NCI-H345 (cell line): ENCODE measurements around the gene LIPM.

ENCODE experiments used
- DNase-seq: peaks from one replicate; lab custom pipeline; 2025; lab: John Stamatoyannopoulos, UW

LIPM gene, protein sequence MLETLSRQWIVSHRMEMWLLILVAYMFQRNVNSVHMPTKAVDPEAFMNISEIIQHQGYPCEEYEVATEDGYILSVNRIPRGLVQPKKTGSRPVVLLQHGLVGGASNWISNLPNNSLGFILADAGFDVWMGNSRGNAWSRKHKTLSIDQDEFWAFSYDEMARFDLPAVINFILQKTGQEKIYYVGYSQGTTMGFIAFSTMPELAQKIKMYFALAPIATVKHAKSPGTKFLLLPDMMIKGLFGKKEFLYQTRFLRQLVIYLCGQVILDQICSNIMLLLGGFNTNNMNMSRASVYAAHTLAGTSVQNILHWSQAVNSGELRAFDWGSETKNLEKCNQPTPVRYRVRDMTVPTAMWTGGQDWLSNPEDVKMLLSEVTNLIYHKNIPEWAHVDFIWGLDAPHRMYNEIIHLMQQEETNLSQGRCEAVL

DNA sequence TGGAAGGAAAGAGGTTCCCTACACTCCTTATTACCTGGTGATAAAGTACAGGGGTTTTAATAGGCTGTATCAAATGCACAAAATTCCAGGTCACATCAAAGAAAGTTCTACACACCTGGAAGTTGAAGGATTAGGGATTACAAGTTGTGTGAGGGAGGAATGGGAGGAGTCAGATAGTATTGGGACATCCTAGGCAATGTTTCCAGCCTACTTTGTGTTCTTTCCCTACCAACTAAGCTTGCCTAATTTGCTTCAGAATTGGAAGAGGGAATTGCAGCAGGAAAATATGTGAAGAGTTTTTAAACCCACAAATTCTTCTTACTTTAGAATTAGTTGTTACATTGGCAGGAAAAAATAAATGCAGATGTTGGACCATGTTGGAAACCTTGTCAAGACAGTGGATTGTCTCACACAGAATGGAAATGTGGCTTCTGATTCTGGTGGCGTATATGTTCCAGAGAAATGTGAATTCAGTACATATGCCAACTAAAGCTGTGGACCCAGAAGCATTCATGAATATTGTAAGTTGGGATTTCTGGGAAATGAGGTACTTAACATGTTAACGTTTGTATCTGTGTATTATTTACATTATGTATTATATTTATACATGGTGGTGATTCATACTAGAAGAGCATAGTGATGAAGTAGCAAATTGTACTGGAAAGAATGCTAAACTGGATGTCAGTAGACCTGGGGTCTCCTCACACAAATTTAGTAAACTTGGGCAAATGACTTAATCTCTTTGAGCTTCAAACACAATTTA is at the start of gene LIPM:
LIPM (plus strand) TSS at position 208 of the 763 bp plus-strand sequence; CDS start at position 375, 167 bp downstream.
- DNase-seq: no peak

DNA sequence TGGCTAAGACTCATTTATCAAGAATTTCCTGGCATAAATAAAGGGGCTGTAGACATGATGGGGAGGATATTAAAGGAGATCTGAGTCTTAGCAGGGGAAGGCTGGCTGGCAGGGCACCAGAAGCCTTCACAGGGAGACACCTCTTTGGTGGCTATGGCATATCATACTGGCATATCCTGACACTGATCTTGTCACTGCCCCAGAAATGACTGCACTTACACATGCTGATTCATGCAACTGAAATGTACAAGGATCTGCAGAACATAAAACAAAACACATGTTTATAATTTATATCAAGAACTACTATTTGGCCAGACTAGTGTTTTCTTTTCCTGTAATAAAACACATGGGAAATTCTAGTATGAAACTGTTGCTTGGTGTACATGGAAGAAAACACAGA is 48.2 kb upstream of the LIPM start:
- no peak for DNase-seq

DNA sequence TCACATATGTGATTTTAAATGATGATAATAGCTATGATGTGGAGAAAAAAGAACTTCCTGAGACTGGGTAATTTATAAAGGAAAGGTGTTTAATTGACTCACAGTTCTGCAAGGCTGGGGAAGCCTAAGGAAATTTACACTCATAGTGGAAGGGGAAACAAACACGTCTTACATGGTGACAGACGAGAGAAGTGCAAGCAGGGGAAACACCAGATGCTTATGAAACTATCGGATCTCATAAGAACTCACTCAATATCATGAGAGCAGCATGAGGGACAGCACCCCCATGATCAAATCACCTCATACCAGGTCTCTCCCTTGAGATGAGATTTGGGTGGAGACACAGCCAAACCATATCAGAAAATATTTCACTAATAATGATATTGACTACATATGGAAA is 46.8 kb upstream of the LIPM start:
- DNase-seq: no peak

DNA sequence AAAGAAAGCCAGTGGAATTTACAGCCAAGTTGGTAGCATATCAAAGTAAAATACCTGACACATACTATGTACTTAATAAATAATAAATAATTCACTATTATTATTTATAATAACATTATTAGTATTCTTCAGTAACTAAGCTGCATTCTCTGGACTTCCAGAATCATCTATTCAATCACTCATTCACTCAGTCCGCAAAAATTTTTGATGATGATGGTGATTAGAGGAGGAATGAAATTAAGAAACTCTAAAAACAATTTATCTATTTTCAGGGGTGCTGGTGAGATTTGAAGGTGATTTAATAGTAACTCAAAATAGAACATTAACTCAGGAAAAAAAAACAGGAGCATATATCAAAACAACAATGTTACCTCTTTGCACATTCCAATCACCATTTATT is 45.9 kb upstream of the LIPM start:
- no peak for DNase-seq

DNA sequence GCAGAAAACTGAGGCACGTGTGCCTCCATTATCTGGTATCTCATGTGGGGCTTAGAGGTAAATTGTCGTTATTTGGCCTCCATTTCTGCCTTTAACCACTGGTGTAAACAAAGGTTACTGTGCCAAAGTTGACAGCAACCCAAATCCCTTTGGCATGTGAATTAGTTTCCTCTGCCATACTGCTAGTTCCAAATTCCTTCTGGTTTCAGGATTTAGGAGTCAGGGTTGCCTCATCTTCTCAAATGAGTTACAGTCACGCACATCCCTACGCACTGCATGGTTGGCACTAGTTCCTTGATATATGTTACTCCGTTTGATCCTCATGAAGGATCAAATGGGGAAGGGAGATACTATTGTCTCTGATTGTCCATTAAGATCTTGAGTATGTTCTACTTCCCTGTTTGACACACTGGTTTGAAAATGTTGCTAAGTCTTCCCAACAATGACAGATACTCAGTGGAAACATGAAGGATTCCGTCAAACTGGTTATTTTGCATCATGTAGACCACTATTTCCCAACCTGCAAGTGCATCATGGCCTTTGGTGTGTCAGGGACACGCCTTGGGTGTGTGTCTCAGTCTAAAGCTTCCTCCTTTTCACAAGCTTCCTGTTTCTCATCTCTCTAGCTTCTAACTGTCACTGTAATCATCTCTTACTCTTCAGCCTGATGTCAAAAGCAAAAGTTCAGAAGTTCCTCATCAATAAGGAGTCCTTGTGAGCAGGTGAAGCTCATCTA is 43.0 kb upstream of the LIPM start, which contains the start of gene LIPN:
LIPN (plus strand) TSS at position 655 of the 736 bp plus-strand sequence. CDS start 1,386 bp downstream, outside the sequence.
- DNase-seq: no peak

DNA sequence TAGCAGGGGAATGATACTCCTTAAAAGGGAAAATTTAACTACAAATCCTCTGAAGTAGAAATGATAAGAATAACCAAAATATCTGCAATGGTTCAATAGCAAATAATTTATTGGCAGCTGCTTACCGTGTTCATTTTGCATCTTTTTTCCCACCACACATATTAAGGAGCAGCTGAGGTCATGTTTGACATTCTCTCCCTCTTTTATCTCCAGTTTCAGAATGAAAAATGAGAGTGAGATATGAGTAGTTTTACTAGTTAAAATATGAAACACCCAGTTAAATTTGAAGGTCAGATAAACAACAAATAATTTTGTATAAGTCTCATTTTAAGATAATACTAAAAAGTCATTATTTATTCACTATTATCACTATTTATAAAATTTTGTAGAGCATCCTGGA is 39.6 kb upstream of the LIPM start:
- DNase-seq: no peak

DNA sequence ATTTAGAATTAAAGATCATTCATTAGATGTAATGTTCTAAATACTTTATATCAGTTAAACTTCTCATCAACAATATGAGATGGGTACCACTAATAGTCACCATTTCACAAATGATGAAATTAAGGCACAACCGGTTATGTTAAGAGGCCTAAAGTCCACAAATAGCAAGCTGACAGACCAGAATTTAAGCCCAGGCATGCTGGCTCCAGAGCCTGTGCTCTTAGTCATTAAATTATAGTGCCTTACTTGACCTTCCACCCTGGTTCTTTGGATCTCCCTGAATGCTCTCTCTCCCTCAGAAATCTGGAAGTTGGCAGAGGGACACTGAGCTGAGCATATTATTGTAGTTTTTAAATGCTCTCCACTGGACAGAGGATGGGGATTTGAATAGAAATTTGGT is 39.1 kb upstream of the LIPM start:
- DNase-seq: no peak

DNA sequence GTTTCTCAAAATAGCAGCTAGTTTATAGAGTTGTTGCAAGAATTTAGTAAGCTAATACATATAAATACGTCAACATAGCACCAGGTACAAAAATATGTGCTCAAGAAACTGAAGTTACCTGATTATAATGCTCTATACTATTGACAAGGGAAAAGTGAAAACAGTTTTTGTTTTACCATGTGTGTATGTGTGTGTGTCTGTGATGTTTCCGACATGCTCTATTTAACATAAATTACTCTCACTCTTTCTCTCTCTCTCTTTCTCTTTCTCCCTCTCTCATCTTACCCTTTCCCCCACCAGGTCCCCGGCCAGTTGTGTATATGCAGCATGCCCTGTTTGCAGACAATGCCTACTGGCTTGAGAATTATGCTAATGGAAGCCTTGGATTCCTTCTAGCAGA is 38.4 kb upstream of the LIPM start:
- no peak for DNase-seq

DNA sequence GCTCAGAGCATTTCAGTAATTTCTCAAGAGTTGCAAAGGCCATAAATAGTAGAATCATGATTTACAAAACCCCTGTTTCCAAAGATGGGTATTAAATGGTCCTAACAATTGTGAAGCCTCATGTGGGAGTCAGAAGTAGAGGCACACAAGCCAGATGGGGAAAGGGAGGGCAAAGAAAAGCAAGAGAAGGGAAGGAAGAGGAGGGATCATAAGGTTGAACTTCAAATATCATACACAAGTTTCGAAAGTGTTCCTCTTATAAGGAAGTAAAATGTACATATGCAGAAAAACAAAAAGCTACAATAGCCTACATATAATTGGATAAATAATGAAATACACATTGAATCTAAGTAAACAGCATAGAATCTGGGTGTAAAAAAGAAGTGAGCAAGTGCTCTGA is 36.7 kb upstream of the LIPM start:
- no peak for DNase-seq

DNA sequence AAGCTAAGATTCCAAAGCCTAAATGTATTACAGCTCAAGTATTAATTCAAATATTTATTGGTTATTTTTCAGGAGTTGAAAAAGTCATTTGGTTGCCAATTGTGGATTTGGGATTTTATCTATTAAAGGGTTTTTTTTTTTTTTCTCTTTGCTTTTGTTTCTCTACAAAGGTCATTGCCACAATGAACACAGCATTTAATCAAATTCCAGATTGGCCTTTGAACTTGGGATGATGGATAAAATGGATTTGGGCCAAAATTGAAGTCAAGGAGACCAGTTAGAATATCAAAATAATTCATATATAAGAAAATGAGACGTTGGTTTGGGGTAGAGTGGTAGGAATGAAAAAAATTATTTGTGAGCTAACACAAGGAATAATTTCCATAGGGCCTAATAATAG is 33.1 kb upstream of the LIPM start:
- DNase-seq: no peak

DNA sequence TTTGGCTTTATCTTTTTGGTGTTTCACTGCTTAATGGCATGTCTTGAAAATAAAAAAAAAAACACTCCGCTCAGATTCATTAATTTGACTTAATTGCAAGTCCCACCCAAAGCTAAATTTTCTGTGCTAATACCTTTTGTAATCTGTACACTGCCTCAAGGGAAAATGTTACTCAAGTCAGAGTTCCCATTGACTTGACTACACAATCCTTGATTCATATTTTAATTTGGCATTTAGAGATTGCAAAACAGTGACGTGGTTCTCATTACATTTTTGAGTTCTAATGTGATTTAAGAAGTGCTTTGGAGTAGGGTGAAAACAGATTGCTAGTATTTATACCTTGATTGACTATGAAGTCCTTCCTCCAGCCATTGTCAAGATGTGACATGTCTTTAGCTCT is 21.3 kb upstream of the LIPM start:
- no peak for DNase-seq

DNA sequence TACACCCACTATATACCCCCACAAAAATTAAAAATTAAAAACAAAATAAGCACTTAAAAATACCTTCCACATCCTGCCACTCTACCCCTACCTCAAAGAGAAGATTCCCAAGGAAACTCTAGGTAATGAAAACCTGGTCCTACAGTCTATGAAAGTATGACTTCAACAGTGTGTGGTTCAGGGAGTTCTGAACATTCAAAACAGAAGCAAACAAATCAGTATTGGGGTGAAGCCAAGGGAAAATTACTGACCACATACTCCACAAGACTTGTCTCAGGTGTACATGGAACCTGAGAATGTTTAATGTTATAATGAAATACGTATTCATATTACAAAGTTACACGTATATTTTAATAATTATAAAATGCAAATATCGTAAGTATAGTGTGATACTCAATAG is 20.3 kb upstream of the LIPM start:
- no peak for DNase-seq

DNA sequence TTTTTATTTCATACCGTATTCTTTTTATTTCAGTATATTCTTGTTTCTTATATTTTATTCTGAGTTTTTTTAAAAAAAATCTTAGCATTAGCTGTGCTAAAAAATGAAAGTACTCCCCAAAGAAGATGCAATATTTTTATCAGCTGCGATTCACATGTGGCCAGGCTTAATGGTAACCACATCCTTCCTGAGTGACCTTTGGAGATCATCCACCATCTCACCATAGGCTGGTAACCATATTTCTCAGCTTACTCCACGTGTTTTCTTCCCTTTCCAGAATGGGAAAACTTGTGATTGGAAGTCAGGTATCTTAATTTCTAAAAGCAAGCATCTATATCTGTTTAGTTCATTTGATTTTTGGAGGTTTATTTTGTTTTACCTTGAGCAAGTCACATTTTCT is 18.8 kb upstream of the LIPM start:
- no peak for DNase-seq

DNA sequence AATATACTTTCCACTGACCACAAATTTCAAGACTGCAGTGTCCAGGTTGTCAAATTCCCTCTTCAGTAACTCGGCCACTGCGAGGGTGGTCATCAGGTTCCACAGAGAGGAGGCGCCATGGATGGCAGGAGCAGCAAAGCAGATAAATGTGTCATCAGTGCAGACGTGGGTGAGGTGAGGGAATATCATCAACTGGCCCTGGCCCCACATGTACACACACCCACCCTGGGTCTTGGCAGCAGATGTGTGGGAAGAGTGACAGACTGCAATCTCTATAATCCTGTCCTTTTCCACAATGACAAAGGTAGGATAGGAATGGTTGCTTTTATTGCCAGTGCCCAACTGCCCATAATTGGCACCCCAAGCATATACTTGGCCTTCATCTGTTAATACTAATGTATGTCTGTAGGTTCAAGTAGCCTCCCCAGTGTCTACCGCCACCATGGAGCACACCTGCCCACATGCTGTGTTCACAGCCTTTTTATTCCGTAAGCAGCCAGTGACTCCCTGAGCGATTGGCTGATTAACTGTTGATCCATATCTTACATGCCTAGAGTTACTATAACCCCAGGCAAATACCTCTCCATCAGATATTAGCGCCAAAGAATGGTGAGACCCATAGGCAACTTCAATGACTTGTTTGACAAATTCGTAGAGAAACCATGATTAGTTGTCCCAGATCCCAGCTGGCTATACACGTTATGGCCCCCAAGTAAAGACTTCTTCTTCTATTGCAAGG is 16.3 kb upstream of the LIPM start:
- no peak for DNase-seq

DNA sequence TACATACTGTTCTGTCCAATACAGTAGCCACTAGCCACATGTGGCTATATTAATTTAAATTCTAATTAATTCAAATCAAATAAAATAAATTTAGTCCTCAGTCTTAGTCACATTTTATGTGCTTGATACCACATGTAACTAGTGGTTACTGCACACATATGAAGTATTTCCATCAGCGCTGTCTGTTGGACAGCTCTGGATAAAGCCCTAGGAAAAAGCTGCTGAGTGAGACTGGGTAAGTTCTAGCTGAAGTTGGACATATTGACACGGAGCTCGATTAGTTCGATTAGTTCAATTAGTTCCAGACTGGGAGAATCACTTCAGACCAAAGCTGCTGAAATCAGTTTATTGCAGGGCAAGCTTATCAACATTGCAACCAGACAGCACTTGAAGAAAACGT is 15.1 kb upstream of the LIPM start:
- DNase-seq: no peak

DNA sequence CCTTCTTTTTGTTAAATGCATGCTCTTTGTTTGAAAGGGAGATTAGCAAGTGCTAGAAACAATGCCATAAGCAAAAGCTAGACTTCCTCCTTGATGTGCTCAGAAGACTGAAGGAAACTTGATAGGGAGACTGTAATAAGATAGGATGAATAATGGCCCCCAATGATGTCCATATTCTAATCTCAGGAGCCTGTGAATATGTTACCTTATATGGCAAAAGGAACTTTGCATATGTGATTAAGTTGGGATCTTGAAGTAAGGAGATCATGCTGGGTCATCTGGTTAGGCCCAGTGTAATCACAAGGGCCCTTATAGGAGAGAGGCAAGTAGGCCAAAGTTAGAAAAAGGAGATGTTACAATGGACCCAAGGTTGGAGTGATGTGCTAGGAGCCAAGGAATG is 13.6 kb upstream of the LIPM start:
- DNase-seq: no peak

DNA sequence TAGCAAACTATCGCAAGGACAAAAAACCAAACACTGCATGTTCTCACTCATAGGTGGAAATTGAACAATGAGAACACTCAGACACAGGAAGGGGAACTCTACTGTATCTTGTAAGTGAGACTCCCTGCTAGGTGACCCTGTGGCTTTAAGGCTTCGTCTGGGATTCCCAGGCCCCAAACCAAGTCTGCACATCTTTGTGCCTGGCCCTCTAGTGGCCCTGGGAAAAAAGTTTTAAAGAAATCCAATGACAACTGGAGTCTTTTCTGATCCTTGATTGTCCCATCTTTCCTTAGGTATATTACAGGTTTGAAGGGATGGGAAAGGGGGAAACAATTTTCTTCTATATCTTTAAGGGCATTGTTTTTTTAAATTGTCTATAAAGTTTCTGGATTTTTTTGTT is 10.6 kb upstream of the LIPM start:
- DNase-seq: no peak

DNA sequence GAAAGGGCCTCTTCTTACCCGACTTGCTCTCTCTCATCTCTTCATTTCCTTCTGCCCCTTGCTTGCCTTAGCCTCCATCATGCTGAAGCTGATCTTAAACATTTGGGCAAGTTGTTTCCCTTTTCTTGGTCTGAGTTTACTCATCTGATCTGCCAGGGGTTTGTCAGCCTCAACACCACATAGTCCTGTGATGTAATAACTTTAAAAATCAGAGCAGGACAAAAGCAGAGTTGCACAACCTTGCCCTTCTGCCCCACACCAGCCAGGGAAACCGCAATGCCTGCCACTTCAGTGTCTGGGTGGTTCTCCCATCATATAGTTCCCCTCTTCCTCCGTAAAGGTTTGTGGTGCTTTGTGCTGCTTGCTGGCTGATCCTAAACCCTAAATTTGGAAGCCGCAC is 9.9 kb upstream of the LIPM start:
- no peak for DNase-seq

DNA sequence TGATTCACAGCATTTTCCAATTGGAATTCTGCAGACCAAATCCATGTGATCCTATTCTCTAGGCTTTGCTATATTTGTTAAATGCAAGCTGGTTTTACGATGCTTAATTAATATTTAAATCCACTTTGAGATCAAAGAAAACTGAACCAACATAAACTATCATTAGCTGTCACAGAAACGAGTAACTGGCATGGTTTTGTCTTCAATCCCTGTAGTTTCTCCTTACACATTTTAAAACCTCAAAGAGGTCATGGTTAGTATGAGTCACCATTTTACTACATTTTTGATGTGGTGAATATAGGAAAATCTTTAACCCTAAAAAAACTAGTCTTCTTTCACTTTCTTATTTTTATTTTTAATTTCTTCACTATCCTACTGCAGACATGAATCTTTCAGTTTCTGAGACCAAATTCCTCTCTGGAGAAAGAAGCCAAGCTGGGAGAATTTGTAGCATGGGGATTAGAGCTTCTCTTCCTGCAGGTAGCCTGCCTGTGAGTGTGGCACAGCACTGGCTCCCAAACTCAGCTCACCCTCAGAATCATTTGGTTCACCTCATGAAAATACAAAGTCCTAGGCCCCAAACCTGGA is 8.7 kb upstream of the LIPM start:
- no peak for DNase-seq

DNA sequence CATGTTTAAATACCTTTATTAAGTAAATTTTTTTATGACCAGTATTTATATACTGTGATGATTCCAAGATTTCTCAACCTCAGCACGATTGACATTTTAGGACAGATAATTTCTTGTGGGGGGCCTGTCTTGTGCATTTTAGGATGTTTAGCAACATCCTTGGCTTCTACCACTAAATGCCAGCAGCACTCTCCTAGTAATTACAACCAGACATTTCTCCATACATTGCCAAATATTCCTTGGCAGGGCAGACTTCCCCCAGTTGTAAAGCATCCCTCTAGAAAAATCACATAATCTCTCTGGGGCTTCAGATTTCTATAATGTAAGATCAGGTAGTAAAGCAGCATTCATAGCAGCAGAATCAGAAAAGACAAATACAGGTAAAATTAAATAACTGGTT is 7.8 kb upstream of the LIPM start:
- DNase-seq: no peak
